ENCODE results near the gene CCDC102B.

- TF ChIP-seq CTCF (IDR thresholded peaks at IDR 0.05) (no peak), POLR2A (IDR thresholded peaks at IDR 0.05) (no peak)
These were observed 57.6 kb downstream of the CCDC102B start for GRCh38 chr18:68855491-68855890.
